ENCODE results near the gene KCNH5. TPM values are rescaled to one million over a fixed set of nuclear protein-coding genes. Genes with fewer than 3 reads are reported as not detected.

KCNH5 gene
- total and polyA plus RNA-seq, 8 donors: 0.04 to 0.11 (median 0.11) TPM; not detected in 4

DNA sequence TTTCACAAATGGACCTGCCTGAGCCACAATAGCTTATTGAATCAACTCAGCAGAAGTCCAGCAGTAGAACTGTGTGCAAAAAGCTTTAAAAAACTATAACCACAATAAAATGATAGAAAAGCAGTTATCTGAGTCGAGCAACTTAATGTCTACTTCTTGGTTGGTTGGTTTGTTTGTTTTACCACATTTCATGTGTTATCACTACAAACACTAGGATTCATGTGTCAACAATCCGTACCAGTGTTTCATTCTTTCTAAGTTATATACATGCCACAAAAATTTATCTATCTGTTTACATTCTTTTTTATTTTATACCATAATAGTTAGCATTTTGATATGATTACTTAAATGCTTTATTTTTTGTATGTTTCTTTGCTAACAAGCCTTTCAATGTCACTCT, 339.0 kb downstream of the KCNH5 start:
- intact Hi-C loops (cut with DNase I): no loop called here
- H3K4me1 ChIP-seq: no peaks in the 10 kb centered on the region
- ATAC-seq: no peak

DNA sequence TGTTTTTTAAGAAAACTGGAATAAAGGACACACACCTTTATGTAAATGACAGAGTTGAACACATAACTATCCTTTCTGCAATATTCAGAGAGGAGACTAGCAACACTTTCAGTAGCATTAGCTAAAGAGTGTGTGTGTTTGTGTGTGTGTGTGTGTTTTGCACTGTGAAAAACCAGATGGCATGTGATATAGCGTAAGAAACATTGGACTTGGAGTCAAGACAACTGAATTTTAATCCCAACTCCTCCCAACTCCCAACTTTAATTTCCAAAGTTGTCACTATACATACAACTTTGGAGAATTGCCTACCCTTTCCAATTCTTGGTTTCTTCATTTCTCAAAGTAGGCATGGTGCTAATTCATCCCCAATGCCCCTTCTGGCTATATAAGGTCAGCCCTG, 347.8 kb downstream of the KCNH5 start:
- H3K9me3 ChIP-seq: no peaks in the 10 kb centered on the region
- H3K4me3 ChIP-seq: no peak overlapping the region
- ATAC-seq (no peak), DNase-seq (no peak)
- no peaks in the 10 kb centered on the region for H3K27me3 ChIP-seq
- peaks cover 0 to 3% of the 10 kb centered on the region in 2 donors for H3K4me1 ChIP-seq
- intact Hi-C loops (cut with DNase I): no loop called here
- H3K27ac ChIP-seq: no peak overlapping the region
- TF ChIP-seq CTCF (IDR thresholded peaks at IDR 0.05): no peak
- H3K36me3 ChIP-seq: no peaks in the 10 kb centered on the region

More for the DNA sequence above, 339.0 kb downstream of the KCNH5 start:
- Histone ChIP-seq H3K4me3 (no peak overlapping the region), H3K36me3 (no peaks in the 10 kb centered on the region), H3K27me3 (no peaks in the 10 kb centered on the region), H3K9me3 (peaks cover 0 to 4% of the 10 kb centered on the region in 2 donors), H3K27ac (no peak overlapping the region)
- TF ChIP-seq CTCF (IDR thresholded peaks at IDR 0.05): no peak
- no peak for DNase-seq

GRCh38 chr14:62696929-62697328, 348.3 kb downstream of the KCNH5 start:
- Histone ChIP-seq H3K4me3 (no peak overlapping the region), H3K9me3 (no peaks in the 10 kb centered on the region), H3K36me3 (no peaks in the 10 kb centered on the region), H3K27ac (no peak overlapping the region), H3K27me3 (no peaks in the 10 kb centered on the region), H3K4me1 (peaks cover 0 to 3% of the 10 kb centered on the region in 2 donors)
- ATAC-seq (no peak), DNase-seq (no peak)
- intact Hi-C loops (cut with DNase I): no loop called here
- TF ChIP-seq CTCF (IDR thresholded peaks at IDR 0.05): no peak

- Histone ChIP-seq H3K4me1 (peaks cover 0 to 3% of the 10 kb centered on the region in 2 donors), H3K36me3 (no peaks in the 10 kb centered on the region), H3K27ac (no peak overlapping the region), H3K27me3 (no peaks in the 10 kb centered on the region), H3K9me3 (no peaks in the 10 kb centered on the region), H3K4me3 (no peak overlapping the region)
- intact Hi-C loops (cut with DNase I): no loop called here
- DNase-seq (no peak), ATAC-seq (no peak)
- TF ChIP-seq CTCF (IDR thresholded peaks at IDR 0.05): no peak
These were observed 348.8 kb downstream of the KCNH5 start for GRCh38 chr14:62696331-62696924.

GRCh38 chr14:62694075-62694474, 351.2 kb downstream of the KCNH5 start:
- H3K27ac ChIP-seq: no peak overlapping the region

More at GRCh38 chr14:62694075-62694474, 351.2 kb downstream of the KCNH5 start:
- no peaks in the 10 kb centered on the region for H3K9me3 ChIP-seq
- no peaks in the 10 kb centered on the region for H3K27me3 ChIP-seq
- H3K4me1 ChIP-seq: peaks cover 0 to 3% of the 10 kb centered on the region in 2 donors
- TF ChIP-seq CTCF (IDR thresholded peaks at IDR 0.05): no peak
- DNase-seq (no peak), ATAC-seq (no peak)
- intact Hi-C loops (cut with DNase I): no loop called here
- no peaks in the 10 kb centered on the region for H3K36me3 ChIP-seq
- no peak overlapping the region for H3K4me3 ChIP-seq

All from left lung (tissue), 10 donors.